Stimulated activated CD8-positive, alpha-beta memory T cell treated with anti-CD3 and anti-CD28 coated beads, Interleukin-2, amount 100 ng/mL, for 48 hours (primary cell): ENCODE results near the gene CFAP65.
A peak's percentile ranks its signal among the peaks of the same experiment; 100 is the strongest.

Experiments used
- DNase-seq, 2 donors: peaks; one replicate each; pipeline ENCODE4 v3.0.0-alpha.2; 2020; ENCODE audit warnings: low read depth in 2 of 2

The CFAP65 gene

DNA sequence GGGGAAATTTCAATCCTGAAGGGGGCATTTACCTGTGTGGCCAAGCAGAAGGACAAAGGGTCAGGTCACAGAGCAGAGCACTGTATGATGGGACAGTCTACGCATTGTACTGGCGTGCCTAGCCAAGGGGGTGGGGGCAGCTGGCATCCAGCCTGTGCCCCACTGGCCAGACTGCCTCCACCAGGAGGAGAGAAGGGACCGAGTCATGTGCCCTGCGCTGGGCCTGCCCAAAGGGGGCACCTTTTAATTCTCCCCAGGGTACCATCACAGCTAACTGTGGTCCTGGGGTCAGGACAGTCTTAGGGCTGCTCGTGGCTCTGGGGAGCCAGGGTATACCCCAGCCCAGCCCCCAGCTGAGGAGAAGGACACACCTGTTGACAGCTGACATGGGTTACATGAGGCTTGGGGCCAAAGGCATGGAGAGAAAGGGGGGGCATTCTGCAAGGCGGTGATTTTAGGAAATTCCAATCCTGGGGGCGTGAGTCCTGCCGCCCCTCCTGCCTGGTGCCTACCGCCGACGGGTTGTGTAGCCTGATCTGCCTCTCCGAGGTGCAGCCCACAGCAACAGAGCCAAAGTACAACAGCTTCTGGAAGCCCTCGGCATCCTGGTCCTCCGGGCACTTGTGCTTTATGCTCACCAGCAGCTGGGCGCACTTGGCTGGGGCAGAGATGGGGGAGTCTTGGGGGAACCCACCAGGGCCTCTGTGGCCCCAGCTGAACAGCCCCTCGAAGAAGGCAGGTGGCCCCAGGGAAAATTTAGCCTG, 11.0 kb downstream of the CFAP65 start:
- no peak for DNase-seq

DNA sequence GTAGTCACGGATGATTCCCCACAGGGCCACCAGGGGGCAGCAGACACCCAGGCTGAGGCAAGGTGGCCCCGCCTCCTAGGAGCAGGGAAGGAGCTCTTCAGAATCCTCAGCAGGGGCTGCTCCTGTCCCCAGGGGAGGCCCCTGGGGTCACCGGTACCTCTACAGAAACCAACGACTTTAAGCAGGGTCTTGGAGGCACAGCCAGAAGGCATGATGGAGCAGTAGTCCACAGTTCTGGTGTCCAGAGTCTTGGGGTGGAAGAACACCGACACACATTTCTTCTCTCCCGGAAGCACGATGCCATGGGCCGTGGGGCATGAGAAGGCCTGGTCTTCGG, 11.5 kb downstream of the CFAP65 start:
- DNase-seq: peak; percentile 62 to 65

GRCh38 chr2:219028996-219029828, 12.1 kb downstream of the CFAP65 start:
- no peak for DNase-seq

GRCh38 chr2:219028141-219028540, 13.2 kb downstream of the CFAP65 start:
- DNase-seq: no peak

DNA sequence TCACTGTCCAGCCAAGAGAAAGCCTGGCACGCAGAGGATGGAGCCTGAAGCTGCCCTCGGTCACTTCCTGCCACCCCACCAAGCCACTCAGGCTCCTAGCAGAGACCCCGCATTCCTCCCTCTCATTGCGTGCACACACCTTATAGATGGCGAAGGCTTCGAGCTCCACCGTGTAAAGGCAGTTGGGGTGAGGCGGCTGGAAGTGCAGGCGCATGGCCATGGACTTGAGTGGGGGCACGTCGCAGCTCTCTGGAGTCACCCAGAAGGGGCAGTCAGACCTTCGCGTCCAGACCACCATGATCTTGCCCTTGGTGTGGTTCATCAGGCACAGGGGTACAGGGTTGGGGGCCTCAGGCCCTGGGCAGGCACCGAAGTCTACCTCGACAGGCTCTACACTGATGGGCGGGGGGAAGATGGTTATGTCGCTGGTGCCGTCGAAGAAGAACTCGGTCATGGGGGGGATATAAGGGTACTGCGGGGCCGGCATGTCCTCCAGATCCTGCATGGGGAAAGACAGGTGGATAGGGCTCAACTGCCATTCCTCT, 13.7 kb downstream of the CFAP65 start:
- no peak for DNase-seq

DNA sequence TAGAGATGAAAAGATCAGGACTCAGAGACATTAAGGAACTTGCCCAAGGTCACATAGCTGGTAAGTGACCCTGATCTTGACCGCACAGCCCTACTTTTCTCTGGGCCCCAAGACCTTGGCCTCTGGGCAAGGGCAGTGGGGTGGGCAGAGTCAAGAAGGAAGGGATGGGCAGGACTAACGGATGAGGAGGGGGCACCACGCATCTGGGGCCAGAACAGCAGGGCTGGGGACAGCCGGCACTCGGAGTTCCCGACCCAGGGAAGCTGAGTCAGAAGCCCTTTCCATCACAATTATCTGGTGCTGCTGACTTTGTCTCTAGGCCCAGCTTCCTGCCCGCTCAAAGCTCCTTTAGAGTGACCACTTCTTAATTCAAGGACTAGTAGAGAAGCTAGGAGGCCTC, 14.4 kb downstream of the CFAP65 start:
- no peak for DNase-seq

DNA sequence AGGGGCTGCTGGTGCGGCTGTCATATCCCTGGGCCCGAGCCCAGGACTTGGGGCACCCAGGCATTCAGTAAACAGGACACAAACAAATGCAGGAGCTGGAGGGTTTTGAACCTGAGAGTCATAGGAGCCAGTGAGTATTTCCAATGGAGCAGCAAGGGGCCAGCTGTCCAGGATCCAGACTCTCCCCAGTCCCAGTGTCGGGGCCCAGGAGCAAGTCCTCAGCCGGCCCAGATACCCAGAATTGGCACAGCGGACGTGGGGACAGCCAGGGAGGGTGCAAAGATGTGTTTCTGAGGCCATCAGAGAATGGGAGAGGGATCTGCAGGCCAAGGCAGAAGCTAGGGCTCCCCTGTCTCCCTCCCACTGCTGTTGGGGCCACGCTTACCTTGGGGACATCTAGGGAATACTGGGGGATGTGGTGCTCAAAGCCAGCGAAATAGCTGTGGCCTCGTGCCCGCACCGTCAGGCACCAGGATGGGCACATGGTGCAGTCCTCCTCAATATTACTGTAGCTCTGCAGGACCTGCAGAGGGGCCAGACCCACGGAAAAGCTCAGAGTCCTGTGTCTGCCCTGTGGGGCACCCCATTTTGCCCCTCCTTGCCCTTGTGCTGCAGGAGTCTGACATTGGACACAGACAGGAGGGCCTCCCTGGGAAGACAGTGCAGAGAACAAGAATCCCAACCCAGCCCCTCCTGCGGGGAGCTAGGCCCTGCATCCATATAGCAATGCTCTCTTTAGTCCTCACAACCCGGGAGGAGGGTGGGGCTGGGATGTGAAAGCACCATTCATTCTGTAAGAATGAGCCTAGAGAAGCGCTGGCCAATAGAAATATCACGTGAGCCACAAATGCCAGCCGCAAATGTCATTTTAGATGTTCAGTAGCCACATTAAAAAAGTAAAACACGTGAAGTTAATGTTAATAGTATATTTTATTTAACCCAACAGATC, 15.4 kb downstream of the CFAP65 start:
- DNase-seq: no peak

GRCh38 chr2:219024059-219024458, 17.3 kb downstream of the CFAP65 start:
- DNase-seq: no peak

DNA sequence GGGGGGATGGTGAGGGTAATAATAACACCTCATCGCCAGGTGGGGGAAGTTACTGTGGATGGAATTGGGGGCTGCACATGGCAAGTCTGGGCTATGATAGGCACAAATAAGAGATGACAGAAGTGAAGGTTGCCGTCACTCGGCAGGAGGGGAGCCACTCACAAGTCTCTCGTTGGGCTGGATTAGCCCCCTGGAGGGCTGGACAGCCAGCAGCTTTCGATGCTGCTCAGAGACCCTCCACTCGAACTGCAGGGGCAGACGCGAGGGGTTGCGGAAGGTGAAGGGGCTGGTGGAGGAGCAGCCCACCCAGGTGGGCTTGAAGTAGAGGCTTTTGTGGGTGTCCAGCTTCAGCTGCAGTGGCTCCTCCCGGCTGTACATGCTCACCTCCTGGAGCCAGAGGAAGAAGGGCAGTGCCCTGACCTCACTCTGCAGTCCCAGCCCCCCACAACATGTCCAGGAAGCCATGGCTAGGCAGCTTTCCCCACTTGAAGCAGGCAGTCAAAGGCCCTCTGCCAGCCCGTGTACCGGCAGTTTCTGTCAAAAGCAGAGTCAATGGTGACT, 18.2 kb downstream of the CFAP65 start:
- DNase-seq: no peak

- no peak for DNase-seq
These were observed 18.7 kb downstream of the CFAP65 start for GRCh38 chr2:219022616-219023015.

DNA sequence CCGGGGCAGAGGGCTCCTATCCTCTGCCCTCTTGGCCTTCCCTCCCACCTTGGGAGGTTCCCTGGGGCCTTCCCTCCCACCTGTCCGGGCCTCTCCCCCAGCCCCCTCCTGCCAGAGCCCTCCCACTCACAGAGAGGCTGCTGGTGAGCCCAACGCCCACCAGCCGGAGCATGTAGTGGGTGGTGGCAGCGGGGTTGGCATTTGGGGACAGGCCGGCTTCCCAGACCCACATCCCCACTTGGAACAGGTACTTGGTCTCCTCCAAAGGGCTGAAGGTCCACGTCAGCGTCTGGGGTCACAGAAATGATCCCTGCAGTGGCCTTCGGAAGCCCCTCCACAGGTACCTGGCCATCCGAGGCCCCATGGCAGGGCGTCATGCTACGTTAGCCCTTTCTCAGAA, 19.3 kb downstream of the CFAP65 start:
- no peak for DNase-seq

GRCh38 chr2:219021591-219021990, 19.7 kb downstream of the CFAP65 start:
- DNase-seq: no peak

GRCh38 chr2:219020604-219021365, 20.5 kb downstream of the CFAP65 start:
- no peak for DNase-seq

DNA sequence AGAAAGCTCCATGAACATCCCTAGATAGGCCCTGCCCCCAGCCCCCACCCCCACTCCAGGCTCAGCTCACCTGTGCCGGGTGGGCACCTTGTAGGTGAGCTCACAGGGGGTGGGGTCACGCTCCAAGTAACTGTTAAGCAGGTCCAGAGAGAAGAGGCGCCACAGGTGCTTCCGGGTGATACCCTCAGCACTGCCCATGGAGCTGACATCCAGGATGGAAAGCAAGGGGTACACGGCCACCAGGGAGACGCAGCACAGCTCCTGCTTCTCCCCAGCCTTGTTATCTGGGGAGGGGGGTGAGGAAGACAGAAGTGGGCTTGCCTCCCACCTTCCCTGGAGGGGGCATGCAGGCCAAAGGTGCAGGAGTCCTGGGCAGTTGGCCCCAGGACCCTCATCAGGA, 21.9 kb downstream of the CFAP65 start:
- DNase-seq: no peak

DNA sequence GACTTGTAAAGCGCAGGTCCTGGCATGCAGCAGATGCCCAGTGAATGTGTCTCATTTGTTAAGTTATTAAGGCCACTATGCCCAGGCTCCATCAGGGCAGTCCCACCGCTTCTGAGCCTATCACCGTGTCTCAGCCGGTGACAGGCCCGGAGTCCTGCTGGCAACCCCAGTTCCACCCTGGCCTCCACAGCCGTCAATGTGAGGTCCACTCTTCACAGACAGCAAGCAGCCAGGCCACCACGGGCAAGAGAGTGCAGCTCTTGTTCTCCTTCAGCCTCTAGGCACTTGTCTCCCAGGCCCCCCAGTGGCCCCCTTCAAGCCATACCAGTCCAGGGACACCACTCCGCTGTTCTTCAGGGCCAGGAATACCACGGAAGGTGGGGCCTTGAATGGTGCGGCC, 22.6 kb downstream of the CFAP65 start:
- no peak for DNase-seq

GRCh38 chr2:219018286-219018685, 23.0 kb downstream of the CFAP65 start:
- DNase-seq: no peak

GRCh38 chr2:219017201-219017931, 23.9 kb downstream of the CFAP65 start:
- no peak for DNase-seq

- no peak for DNase-seq
These were observed 24.6 kb downstream of the CFAP65 start for GRCh38 chr2:219016721-219017120.

DNA sequence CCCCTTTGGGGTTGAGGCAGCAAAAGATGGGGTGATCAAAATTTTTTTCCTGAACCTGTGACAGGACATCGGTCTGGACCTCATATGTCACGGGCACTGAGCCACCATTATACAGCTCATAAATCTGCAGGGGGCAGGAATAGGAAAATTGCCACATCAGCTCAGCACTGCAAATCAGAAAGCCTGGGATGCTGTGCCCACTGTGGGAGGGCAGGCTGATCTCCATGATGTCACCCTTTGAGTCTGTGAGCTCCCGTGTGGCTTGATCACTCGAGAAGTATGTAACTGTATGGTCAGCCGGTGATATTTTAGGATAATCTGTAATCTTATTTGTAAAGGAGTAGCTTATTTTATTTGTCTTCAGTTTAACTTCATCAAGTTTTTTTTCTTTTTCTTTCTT, 30.4 kb downstream of the CFAP65 start:
- DNase-seq: no peak

- no peak for DNase-seq
These were observed 31.1 kb downstream of the CFAP65 start for GRCh38 chr2:219010162-219010756.
